Parathyroid adenoma (tissue), 2 donors: Measurements from ENCODE around the gene FNDC3B.

Experiments
- H2AFZ ChIP-seq: fragments of 300-600 bp; sonication (generic); one replicate; pipeline ENCODE4 v1.7.0; 2017; ENCODE audit warnings: antibody characterized with exemption, mild to moderate bottlenecking
- H3K27ac ChIP-seq: fragments of 300-600 bp; sonication (generic); one replicate; pipeline ENCODE4 v1.7.0; 2017
- H3K27me3 ChIP-seq: fragments of 300-600 bp; sonication (generic); one replicate; pipeline ENCODE4 v1.7.0; 2017; ENCODE audit warnings: low read length; ENCODE audit not compliant: control insufficient read depth, insufficient read depth
- H3K36me3 ChIP-seq: fragments of 300-600 bp; sonication (generic); one replicate; pipeline ENCODE4 v1.7.0; 2017; ENCODE audit warnings: low read length; ENCODE audit not compliant: control insufficient read depth, insufficient read depth
- H3K4me1 ChIP-seq: fragments of 300-600 bp; sonication (generic); one replicate; pipeline ENCODE4 v1.7.0; 2017; ENCODE audit warnings: control low read depth
- H3K4me2 ChIP-seq: fragments of 300-600 bp; sonication (generic); one replicate; pipeline ENCODE4 v1.7.0; 2017; ENCODE audit warnings: low read length
- H3K4me3 ChIP-seq: fragments of 300-600 bp; sonication (generic); one replicate; pipeline ENCODE4 v1.7.0; 2017; ENCODE audit warnings: low read depth, low read length
- H3K79me2 ChIP-seq: fragments of 300-600 bp; sonication (generic); one replicate; pipeline ENCODE4 v1.7.0; 2017; ENCODE audit warnings: control low read depth
- H3K9ac ChIP-seq: fragments of 300-600 bp; sonication (generic); one replicate; pipeline ENCODE4 v1.7.0; 2017; ENCODE audit warnings: mild to moderate bottlenecking
- H3K9me3 ChIP-seq: fragments of 300-600 bp; sonication (generic); one replicate; pipeline ENCODE4 v1.7.0; 2017; ENCODE audit warnings: low read length; ENCODE audit not compliant: control insufficient read depth
- CTCF ChIP-seq: fragments of 300-600 bp; sonication (generic); IDR thresholded peaks from one replicate; pipeline ENCODE4 v1.7.0; 2017; ENCODE audit warnings: antibody characterized with exemption, mild to moderate bottlenecking
- donor health status: primary hyperparathyroidism.

The FNDC3B gene

GRCh38 chr3:172343117-172343516 lies 303.7 kb downstream of the FNDC3B start:
- H3K79me2 ChIP-seq, result no peaks in the 10 kb centered on the region
- H3K4me3 ChIP-seq, result no peak overlapping the region
- no peak overlapping the region for H3K9ac ChIP-seq
- H2AFZ ChIP-seq, result no peak overlapping the region
- peaks cover 3% of the 10 kb centered on the region for H3K4me1 ChIP-seq
- H3K4me2 ChIP-seq, result no peak overlapping the region
- H3K9me3 ChIP-seq, result no peaks in the 10 kb centered on the region
- TF ChIP-seq CTCF, result no peak
- no peak overlapping the region for H3K27ac ChIP-seq
- H3K36me3 ChIP-seq, result no peaks in the 10 kb centered on the region
- H3K27me3 ChIP-seq, result no peaks in the 10 kb centered on the region

GRCh38 chr3:172343979-172344378 lies 304.6 kb downstream of the FNDC3B start:
- no peaks in the 10 kb centered on the region for H3K36me3 ChIP-seq

GRCh38 chr3:172346161-172346560 lies 306.8 kb downstream of the FNDC3B start:
- H3K27me3 ChIP-seq, result no peaks in the 10 kb centered on the region
- H3K4me1 ChIP-seq, result peaks cover 6% of the 10 kb centered on the region
- H3K79me2 ChIP-seq, result no peaks in the 10 kb centered on the region
- no peak overlapping the region for H2AFZ ChIP-seq
- H3K36me3 ChIP-seq, result no peaks in the 10 kb centered on the region
- no peak overlapping the region for H3K9ac ChIP-seq
- no peak overlapping the region for H3K27ac ChIP-seq
- H3K9me3 ChIP-seq, result no peaks in the 10 kb centered on the region
- H3K4me2 ChIP-seq, result no peak overlapping the region
- TF ChIP-seq CTCF, result no peak
- no peak overlapping the region for H3K4me3 ChIP-seq

More at GRCh38 chr3:172343979-172344378, 304.6 kb downstream of the FNDC3B start:
- Histone ChIP-seq H3K27ac (no peak overlapping the region), H3K79me2 (no peaks in the 10 kb centered on the region), H3K9ac (no peak overlapping the region), H3K4me1 (peaks cover 6% of the 10 kb centered on the region), H2AFZ (no peak overlapping the region), H3K27me3 (no peaks in the 10 kb centered on the region), H3K4me3 (no peak overlapping the region), H3K4me2 (no peak overlapping the region), H3K9me3 (no peaks in the 10 kb centered on the region)
- no peak for TF ChIP-seq CTCF

- H3K9me3 ChIP-seq, result no peaks in the 10 kb centered on the region
- no peak overlapping the region for H2AFZ ChIP-seq
- H3K27ac ChIP-seq, result no peak overlapping the region
- no peak for TF ChIP-seq CTCF
- no peak overlapping the region for H3K4me3 ChIP-seq
- no peak overlapping the region for H3K9ac ChIP-seq
- no peaks in the 10 kb centered on the region for H3K36me3 ChIP-seq
- H3K4me1 ChIP-seq, result peaks cover 6% of the 10 kb centered on the region
- H3K79me2 ChIP-seq, result no peaks in the 10 kb centered on the region
- peak overlapping the region; percentile 12 for H3K4me2 ChIP-seq
- no peaks in the 10 kb centered on the region for H3K27me3 ChIP-seq
Observed at GRCh38 chr3:172347895-172348679, 308.7 kb downstream of the FNDC3B start.

- H3K27me3 ChIP-seq, result no peaks in the 10 kb centered on the region
- H3K4me2 ChIP-seq, result no peak overlapping the region
- no peaks in the 10 kb centered on the region for H3K9me3 ChIP-seq
- H3K79me2 ChIP-seq, result no peaks in the 10 kb centered on the region
- peaks cover 9% of the 10 kb centered on the region for H3K4me1 ChIP-seq
- no peak for TF ChIP-seq CTCF
- H3K4me3 ChIP-seq, result no peak overlapping the region
- H3K9ac ChIP-seq, result no peak overlapping the region
- H3K27ac ChIP-seq, result no peak overlapping the region
- no peak overlapping the region for H2AFZ ChIP-seq
- no peaks in the 10 kb centered on the region for H3K36me3 ChIP-seq
Observed at GRCh38 chr3:172351895-172352466, 312.6 kb downstream of the FNDC3B start.
